ENCODE measurements around the gene PDE2A. TPM values are rescaled to one million over a fixed set of nuclear protein-coding genes. Genes with fewer than 3 reads are reported as not detected.

PDE2A gene
- total RNA-seq, 1 donor from 2014 or later = 74.4 TPM

- intact Hi-C loops (cut with DNase I) = loop anchor here (1.0 kb wide), 1 partner anchor 56 kb away; no protein-coding TSS in a partner anchor
- DNase-seq (ENCODE audit: low spot score) = no peak
- no peak for ATAC-seq
Observed at GRCh38 chr11:72588421-72589410, 85.5 kb downstream of the PDE2A start.

- DNase-seq (ENCODE audit: low spot score) = no peak
- intact Hi-C loops (cut with DNase I) = loop anchor here (1.0 kb wide), 1 partner anchor 57 kb away; no protein-coding TSS in a partner anchor
Observed at GRCh38 chr11:72587696-72588095, 86.5 kb downstream of the PDE2A start.

GRCh38 chr11:72586321-72587090 is 87.7 kb downstream of the PDE2A start:
- ATAC-seq (no peak), DNase-seq (ENCODE audit: low spot score) (no peak)
- intact Hi-C loops (cut with DNase I) = no loop called here

More at GRCh38 chr11:72587696-72588095, 86.5 kb downstream of the PDE2A start:
- no peak for ATAC-seq

DNA sequence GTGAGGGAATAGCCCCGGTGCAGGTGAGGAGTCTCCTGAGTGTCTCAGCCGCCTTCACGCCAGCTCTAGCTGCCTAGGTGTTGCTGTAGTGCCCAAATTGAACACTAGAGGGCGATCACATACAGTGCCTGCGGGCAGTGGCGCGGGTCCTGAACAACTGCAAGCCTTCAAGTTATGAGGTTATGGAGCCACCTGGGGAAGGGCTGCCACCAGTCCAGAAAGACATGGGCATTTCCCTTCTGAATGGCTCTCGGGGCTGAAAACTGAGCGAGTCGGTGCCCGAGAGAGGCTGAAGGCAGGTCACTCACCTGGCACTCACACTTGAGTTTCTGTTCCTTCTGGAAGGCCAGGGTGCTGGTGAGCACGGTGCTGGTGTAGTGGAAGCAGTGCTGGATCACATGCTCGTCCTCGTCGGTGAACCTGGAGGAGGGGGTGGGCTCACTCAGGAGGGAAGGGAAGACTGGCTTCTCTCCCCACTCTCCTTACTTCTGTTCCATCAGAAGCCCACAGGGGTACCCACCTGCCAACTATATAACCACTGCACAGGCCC is 88.4 kb downstream of the PDE2A start:
- intact Hi-C loops (cut with DNase I) = no loop called here
- peak; percentile 76 for DNase-seq (ENCODE audit: low spot score)
- ATAC-seq = peak; percentile 70

- intact Hi-C loops (cut with DNase I) = no loop called here
- peak; percentile 2 for ATAC-seq
Observed at GRCh38 chr11:72584939-72585597, 89.2 kb downstream of the PDE2A start.

GRCh38 chr11:72584293-72584938 is 89.8 kb downstream of the PDE2A start:
- peak; percentile 79 for DNase-seq (ENCODE audit: low spot score)
- intact Hi-C loops (cut with DNase I) = no loop called here
- ATAC-seq = peak; percentile 58

More at GRCh38 chr11:72584939-72585597, 89.2 kb downstream of the PDE2A start:
- DNase-seq (ENCODE audit: low spot score) = no peak

DNA sequence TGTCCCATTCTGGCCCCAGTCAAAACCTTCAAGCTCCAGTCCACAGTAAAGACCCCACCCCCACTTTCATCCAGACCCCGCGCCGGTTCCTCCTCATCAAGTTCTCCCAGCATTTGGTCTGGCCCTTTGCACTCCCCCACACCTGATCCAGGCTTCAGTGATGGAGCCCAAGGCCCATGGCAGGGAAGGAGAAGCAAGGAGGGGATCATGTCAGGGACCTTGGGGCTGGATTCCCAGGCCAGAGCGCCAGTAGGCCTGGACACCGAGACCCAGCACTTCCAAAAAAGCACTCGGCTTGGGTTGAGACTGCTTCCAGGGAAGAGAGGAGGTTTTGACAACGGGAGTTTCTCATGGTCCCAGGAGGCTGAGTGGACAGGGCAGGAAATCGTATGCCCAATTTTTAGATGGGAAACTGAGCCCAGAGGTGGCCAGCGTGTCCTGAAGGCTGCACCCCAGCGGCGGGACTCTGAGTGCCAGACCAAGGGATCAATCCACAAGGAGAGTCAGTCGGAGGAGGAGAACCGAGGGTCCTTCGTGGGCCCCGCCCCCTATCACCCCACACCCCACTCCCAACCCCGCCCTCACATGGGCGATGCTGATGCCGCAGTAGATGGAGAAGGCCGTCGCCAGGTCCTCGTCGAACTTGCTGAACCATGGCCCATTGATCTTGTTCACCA is 90.5 kb downstream of the PDE2A start:
- peak; percentile 51 for DNase-seq (ENCODE audit: low spot score)
- intact Hi-C loops (cut with DNase I) = no loop called here
- ATAC-seq = no peak

- no peak for ATAC-seq
- DNase-seq (ENCODE audit: low spot score) = peak; percentile 41
- intact Hi-C loops (cut with DNase I) = no loop called here
Observed at GRCh38 chr11:72583177-72583553, 91.1 kb downstream of the PDE2A start.

DNA sequence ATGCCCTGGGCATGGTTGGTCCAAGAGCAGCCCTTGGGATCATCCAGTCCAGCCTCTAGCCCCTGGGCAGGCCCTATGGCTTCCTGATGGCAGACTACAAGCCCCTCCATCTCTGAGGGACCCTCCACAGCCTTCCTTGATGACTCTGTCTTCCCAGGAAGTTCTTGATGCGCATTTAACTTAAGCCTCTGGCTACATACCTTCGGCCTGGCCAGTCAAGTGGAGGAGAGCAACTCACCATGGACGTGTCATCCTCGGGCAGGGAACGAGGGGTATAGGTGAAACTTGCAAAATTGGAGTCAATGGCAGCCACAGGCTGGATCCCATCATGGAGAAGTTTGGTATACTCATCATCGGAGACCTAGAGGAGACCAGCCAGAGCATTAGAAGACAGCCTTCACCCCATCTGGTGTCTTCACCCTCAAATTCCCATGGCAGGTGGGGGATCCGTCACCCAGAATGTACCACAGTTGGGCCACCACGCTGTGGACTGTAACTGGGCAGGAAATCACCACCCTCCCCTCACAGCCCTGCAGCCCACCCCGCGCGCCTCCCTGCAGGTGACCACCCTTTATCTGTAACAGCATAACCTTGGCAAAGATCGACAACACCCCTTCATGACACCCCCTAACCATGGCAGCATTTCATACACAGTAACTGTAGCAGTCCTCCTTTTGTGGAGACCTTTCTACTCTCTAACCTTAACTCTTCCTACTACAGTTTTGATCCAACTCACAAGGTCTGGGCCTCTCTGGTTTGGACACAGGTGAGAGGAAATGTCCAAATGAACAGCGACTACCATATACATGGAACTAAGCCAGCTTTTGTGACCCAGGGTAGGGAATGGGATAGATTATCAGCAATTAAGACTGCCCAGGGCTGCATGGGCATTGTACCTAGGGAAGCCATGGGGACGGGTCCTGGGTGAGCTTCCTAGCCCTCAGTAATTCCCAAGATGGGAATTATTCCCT is 91.7 kb downstream of the PDE2A start:
- DNase-seq (ENCODE audit: low spot score) = peak; percentile 48
- no peak for ATAC-seq
- intact Hi-C loops (cut with DNase I) = no loop called here

DNA sequence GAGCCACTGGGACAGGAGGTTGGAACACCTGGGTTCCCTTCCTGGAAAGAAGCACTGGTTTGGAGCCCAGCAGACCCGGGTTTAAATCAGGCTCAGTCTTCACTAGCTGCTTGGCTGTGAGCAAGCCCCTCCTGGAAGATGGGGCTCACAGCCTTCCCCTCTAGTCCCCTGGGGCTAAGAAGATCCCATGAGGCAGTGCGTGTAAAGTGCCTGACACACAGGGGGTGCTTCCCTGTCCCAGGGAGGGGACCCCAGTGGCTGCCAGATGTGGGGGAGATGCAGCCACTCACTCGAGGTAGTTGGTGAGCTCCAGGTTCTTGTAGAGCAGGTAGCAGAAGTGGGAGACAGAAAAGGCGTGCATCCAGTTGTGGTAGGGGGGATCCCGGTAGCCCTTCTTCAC is 93.2 kb downstream of the PDE2A start:
- peak; percentile 18 for DNase-seq (ENCODE audit: low spot score)

DNA sequence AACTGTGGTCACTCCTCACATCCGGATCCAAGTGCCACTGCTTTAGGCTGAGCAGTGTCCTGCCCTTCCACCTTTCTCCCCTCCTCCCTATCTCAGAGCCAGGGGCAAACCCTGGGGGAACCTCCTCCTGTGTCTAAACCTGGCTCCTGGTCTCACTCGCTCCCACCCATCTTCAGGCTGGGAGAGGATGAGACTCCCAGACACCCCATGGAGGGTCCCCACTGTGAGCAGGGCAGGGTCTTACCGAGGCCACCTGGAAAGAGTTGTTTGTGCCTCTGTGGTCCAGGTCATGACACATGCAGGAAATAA is 93.6 kb downstream of the PDE2A start:
- DNase-seq (ENCODE audit: low spot score) = peak; percentile 35
- no peak for ATAC-seq
- intact Hi-C loops (cut with DNase I) = no loop called here

More for the DNA sequence above, 93.2 kb downstream of the PDE2A start:
- intact Hi-C loops (cut with DNase I) = no loop called here
- no peak for ATAC-seq

GRCh38 chr11:72579816-72580641 is 94.2 kb downstream of the PDE2A start:
- DNase-seq (ENCODE audit: low spot score) (peak; percentile 46), ATAC-seq (no peak)
- intact Hi-C loops (cut with DNase I) = no loop called here

GRCh38 chr11:72578991-72579815 is 95.0 kb downstream of the PDE2A start:
- no peak for ATAC-seq
- intact Hi-C loops (cut with DNase I) = no loop called here

GRCh38 chr11:72578566-72578965 is 95.7 kb downstream of the PDE2A start:
- ATAC-seq = no peak
- peak; percentile 31 for DNase-seq (ENCODE audit: low spot score)
- intact Hi-C loops (cut with DNase I) = no loop called here

More at GRCh38 chr11:72578991-72579815, 95.0 kb downstream of the PDE2A start:
- peak; percentile 45 for DNase-seq (ENCODE audit: low spot score)

- ATAC-seq (no peak), DNase-seq (ENCODE audit: low spot score) (peak; percentile 45)
- intact Hi-C loops (cut with DNase I) = no loop called here
Observed at GRCh38 chr11:72578051-72578450, 96.2 kb downstream of the PDE2A start.

Measured in sciatic nerve (tissue), 2 donors.